Mucosa of descending colon (tissue), 3 donors: ENCODE measurements around the gene WNK2. TPM values are rescaled to one million over a fixed set of nuclear protein-coding genes. Genes with fewer than 3 reads are reported as not detected.
"Not testable (repeated sequence)": the region's sequence is repeated elsewhere in the genome, so short reads cannot be mapped to it uniquely, and the experiment has no call there.

Experiments used
- ATAC-seq: fragments of 200-7000 bp; cut with Tn5 transposase; one replicate; pipeline ENCODE4 v1.9.1; 2020; ENCODE audit warnings: mild to moderate bottlenecking, moderate library complexity
- DNase-seq, 3 donors: peaks; one replicate each; pipeline ENCODE4 v3.0.0-alpha.2; 2020
- H3K36me3 ChIP-seq: fragments of 200-600 bp; one replicate; pipeline ENCODE4 v1.8.0; 2021; ENCODE audit warnings: low read depth, mild to moderate bottlenecking
- H3K4me1 ChIP-seq: fragments of 200-600 bp; one replicate; pipeline ENCODE4 v1.8.0; 2021; ENCODE audit warnings: low read depth, mild to moderate bottlenecking
- H3K4me3 ChIP-seq: fragments of 200-600 bp; one replicate; pipeline ENCODE4 v1.8.0; 2021; ENCODE audit warnings: mild to moderate bottlenecking
- H3K9me3 ChIP-seq: fragments of 200-600 bp; one replicate; pipeline ENCODE4 v1.8.0; 2021; ENCODE audit warnings: mild to moderate bottlenecking
- CTCF ChIP-seq: fragments of 200-600 bp; IDR thresholded peaks from one replicate; pipeline ENCODE4 v1.8.0; 2022; ENCODE audit warnings: antibody characterized with exemption, mild to moderate bottlenecking
- intact Hi-C, 2 donors: fragments of 100-400 bp; cut with DNase I in 1 of 2; cut with micrococcal nuclease in 1 of 2; formaldehyde crosslinking; loops; one replicate each; pipeline versions ENCODE4 v1.11.0 to v1.11.1; 2022; cut with DNase I, micrococcal nuclease
- total RNA-seq, 3 donors: library from RNA; stranded (reverse); fragmentation: NEBNext Ultra II Directional in 2 of 3; extraction: Animal tissue kit (Norgen Biotek cat#: 25700) in 2 of 3; gene quantifications; one replicate each; pipeline versions ENCODE4 v1.2.1 to v1.2.4, GENCODE V29; 2021 to 2023
- donor health status: DM: no; HTN: no; CAD: no; lungs with moderate emphysema.
- donor health status: DM: no; HTN: no; CAD: no.
- donor health status: DM: no; HTN: yes; CAD: no.

Gene WNK2
- total RNA-seq, 3 donors from 2014 or later, result 175 to 276 (median 201) TPM

GRCh38 chr9:93343663-93344062 lies 159.7 kb downstream of the WNK2 start:
- TF ChIP-seq CTCF, result no peak
- Histone ChIP-seq H3K4me3 (no peak overlapping the region), H3K9me3 (peaks cover 4% of the 10 kb centered on the region), H3K36me3 (no peaks in the 10 kb centered on the region), H3K4me1 (peaks cover 9% of the 10 kb centered on the region)
- DNase-seq (no peak), ATAC-seq (no peak)
- intact Hi-C loops, result no loop called here

- intact Hi-C loops, result no loop called here
- no peaks in the 10 kb centered on the region for H3K9me3 ChIP-seq
- no peak overlapping the region for H3K4me3 ChIP-seq
- no peaks in the 10 kb centered on the region for H3K36me3 ChIP-seq
- peaks cover 9% of the 10 kb centered on the region for H3K4me1 ChIP-seq
- ATAC-seq (no peak), DNase-seq (no peak)
- TF ChIP-seq CTCF, result no peak
Observed at GRCh38 chr9:93345643-93346230, 161.8 kb downstream of the WNK2 start.

GRCh38 chr9:93346231-93347112 lies 162.5 kb downstream of the WNK2 start:
- no peak overlapping the region for H3K4me3 ChIP-seq
- H3K4me1 ChIP-seq, result peaks cover 9% of the 10 kb centered on the region
- no peaks in the 10 kb centered on the region for H3K36me3 ChIP-seq
- TF ChIP-seq CTCF, result no peak
- peak in 1 of 3 donors; percentile 47 for DNase-seq
- H3K9me3 ChIP-seq, result no peaks in the 10 kb centered on the region
- ATAC-seq, result peak; percentile 59
- intact Hi-C loops, result no loop called here

- H3K36me3 ChIP-seq, intact Hi-C loops, H3K4me3 ChIP-seq, DNase-seq, H3K4me1 ChIP-seq, H3K9me3 ChIP-seq, ATAC-seq: not testable (repeated sequence)
Observed at GRCh38 chr9:93347371-93347975, 163.5 kb downstream of the WNK2 start.

GRCh38 chr9:93353413-93354310 lies 169.7 kb downstream of the WNK2 start:
- H3K36me3 ChIP-seq, DNase-seq, H3K9me3 ChIP-seq, intact Hi-C loops, H3K4me1 ChIP-seq, ATAC-seq, H3K4me3 ChIP-seq: not testable (repeated sequence)

- H3K9me3 ChIP-seq, result no peaks in the 10 kb centered on the region
- ATAC-seq (no peak), DNase-seq (no peak)
- no peaks in the 10 kb centered on the region for H3K36me3 ChIP-seq
- no peak overlapping the region for H3K4me3 ChIP-seq
- H3K4me1 ChIP-seq, result no peaks in the 10 kb centered on the region
- intact Hi-C loops, result no loop called here
- TF ChIP-seq CTCF, result no peak
Observed at GRCh38 chr9:93354451-93354850, 170.5 kb downstream of the WNK2 start.
